GM23338 (cell line): ENCODE data around the gene HAPLN2. TPM values are rescaled to one million over a fixed set of nuclear protein-coding genes. Genes with fewer than 3 reads are reported as not detected.
A peak's percentile ranks its signal among the peaks of the same experiment; 100 is the strongest.

ENCODE experiments used
- ATAC-seq: fragments of 200-7000 bp; cut with Tn5 transposase; 3 replicates; pipeline ENCODE4 v1.9.1; 2020
- DNase-seq: peaks from one replicate; pipeline ENCODE4 v3.0.0-alpha.2; 2015; ENCODE audit warnings: low spot score
- H2AFZ ChIP-seq: fragments of 200-600 bp; sonication (generic); 2 replicates; pipeline ENCODE4 v1.8.0; 2016; ENCODE audit warnings: antibody characterized with exemption, mild to moderate bottlenecking, moderate library complexity
- H3F3A ChIP-seq: fragments of 200-600 bp; sonication (generic); replicated peaks from 2 replicates; pipeline ENCODE4 v1.8.0; 2017; ENCODE audit warnings: antibody characterized with exemption, mixed run types, low read depth
- H3K27ac ChIP-seq: fragments of 200-600 bp; sonication (generic); 2 replicates; pipeline ENCODE4 v1.6.1; 2016; ENCODE audit warnings: low read depth
- H3K27me3 ChIP-seq: fragments of 200-600 bp; sonication (generic); 2 replicates; pipeline ENCODE4 v1.8.0; 2016; ENCODE audit warnings: mild to moderate bottlenecking, mixed run types, moderate library complexity; ENCODE audit not compliant: insufficient read depth
- H3K36me3 ChIP-seq: fragments of 200-600 bp; sonication (generic); 2 replicates; pipeline ENCODE4 v1.8.0; 2016; ENCODE audit warnings: mild to moderate bottlenecking; ENCODE audit not compliant: insufficient read depth
- H3K4me1 ChIP-seq: fragments of 200-600 bp; sonication (generic); 2 replicates; pipeline ENCODE4 v1.8.0; 2016; ENCODE audit warnings: mild to moderate bottlenecking, moderate library complexity; ENCODE audit not compliant: insufficient read depth
- H3K4me2 ChIP-seq: fragments of 200-600 bp; sonication (generic); 2 replicates; pipeline ENCODE4 v1.7.1; 2017; ENCODE audit warnings: mixed run types
- H3K4me3 ChIP-seq: fragments of 200-600 bp; sonication (generic); 2 replicates; pipeline ENCODE4 v1.6.1; 2016; ENCODE audit warnings: mixed run types
- H3K79me2 ChIP-seq: fragments of 200-600 bp; sonication (generic); replicated peaks from 2 replicates; pipeline ENCODE4 v1.8.0; 2017; ENCODE audit warnings: mild to moderate bottlenecking; ENCODE audit not compliant: insufficient read depth
- H3K9me2 ChIP-seq: fragments of 200-600 bp; sonication (generic); 2 replicates; pipeline ENCODE4 v1.8.0; 2017; ENCODE audit not compliant: insufficient read depth
- H4K20me1 ChIP-seq: fragments of 200-600 bp; sonication (generic); replicated peaks from 2 replicates; pipeline ENCODE4 v1.8.0; 2017; ENCODE audit warnings: mild to moderate bottlenecking; ENCODE audit not compliant: insufficient read depth
- H3K27ac Mint-ChIP-seq: 2 replicates; pipeline ENCODE4 v1.8.0; 2020; ENCODE audit warnings: inconsistent platforms, mild to moderate bottlenecking, moderate library complexity, mixed read lengths
- H3K27me3 Mint-ChIP-seq: 3 replicates; pipeline ENCODE4 v1.8.0; 2022; ENCODE audit warnings: low read depth, mild to moderate bottlenecking, moderate library complexity, mixed read lengths, inconsistent platforms; ENCODE audit not compliant: insufficient read depth, poor library complexity
- H3K36me3 Mint-ChIP-seq: 3 replicates; pipeline ENCODE4 v1.8.0; 2021; ENCODE audit warnings: low read depth, mild to moderate bottlenecking, inconsistent platforms, moderate library complexity, mixed read lengths
- H3K4me1 Mint-ChIP-seq: 3 replicates; pipeline ENCODE4 v1.8.0; 2020; ENCODE audit warnings: mild to moderate bottlenecking, inconsistent platforms, mixed read lengths
- H3K4me3 Mint-ChIP-seq: 3 replicates; pipeline ENCODE4 v1.8.0; 2021; ENCODE audit warnings: moderate library complexity, mild to moderate bottlenecking, inconsistent platforms, mixed read lengths
- H3K9me3 Mint-ChIP-seq: 3 replicates; pipeline ENCODE4 v1.8.0; 2020; ENCODE audit warnings: moderate library complexity, mild to moderate bottlenecking, inconsistent platforms, mixed read lengths
- CTCF ChIP-seq, 2 experiments: fragments of 200-600 bp in 1 of 2; sonication (generic) in 1 of 2; conservative IDR thresholded peaks; 2 replicates each; pipeline versions ENCODE4 v1.5.1 to v1.6.1; 2016 to 2017; ENCODE audit warnings: antibody characterized with exemption in 2 of 2, low read depth in 2 of 2, mild to moderate bottlenecking in 2 of 2, moderate library complexity in 1 of 2
- EZH2 ChIP-seq: fragments of 200-600 bp; sonication (generic); IDR thresholded peaks from one replicate; pipeline ENCODE4 v1.8.0; 2017; ENCODE audit warnings: antibody characterized with exemption, mild to moderate bottlenecking, low read depth; ENCODE audit not compliant: unreplicated experiment
- EZH2phosphoT487 ChIP-seq: fragments of 200-600 bp; sonication (generic); IDR thresholded peaks from one replicate; pipeline ENCODE4 v1.8.1; 2018; ENCODE audit warnings: antibody characterized with exemption; ENCODE audit not compliant: unreplicated experiment
- JUNB ChIP-seq: IDR thresholded peaks from one replicate; pipeline ENCODE4 v1.6.1; 2016; ENCODE audit warnings: antibody characterized with exemption; ENCODE audit not compliant: unreplicated experiment
- POLR2AphosphoS5 ChIP-seq: IDR thresholded peaks from 2 replicates; pipeline ENCODE4 v1.6.1; 2016; ENCODE audit warnings: antibody characterized with exemption, low read depth
- STAT1 ChIP-seq: IDR thresholded peaks from one replicate; pipeline ENCODE4 v1.6.1; 2016; ENCODE audit warnings: antibody characterized with exemption; ENCODE audit not compliant: unreplicated experiment
- ZNF114 ChIP-seq: fragments of 250-450 bp; sonication (Bioruptor Pico); IDR thresholded peaks from 2 replicates; pipeline ENCODE4 v1.5.0; 2020; ENCODE audit warnings: mild to moderate bottlenecking, moderate library complexity
- ZNF331 ChIP-seq: fragments of 250-450 bp; sonication (Bioruptor Pico); IDR thresholded peaks from 2 replicates; pipeline ENCODE4 v1.5.0; 2020; ENCODE audit warnings: low read depth, mild to moderate bottlenecking, moderate library complexity
- ZNF462 ChIP-seq: fragments of 250-450 bp; sonication (Bioruptor Pico); IDR thresholded peaks from 2 replicates; pipeline ENCODE4 v1.5.0; 2020; ENCODE audit warnings: mild to moderate bottlenecking, moderate library complexity
- polyA plus RNA-seq: library from polyadenylated mRNA; unstranded; fragments of >200 nt; fragmentation: Nextera tagmentation; extraction: Ambion mirVana; gene quantifications from 2 replicates; pipeline ENCODE4 v1.2.1, GENCODE V29; 2016
- total RNA-seq: library from RNA; depleted of rRNA; stranded (reverse); fragments of >200 nt; shearing (Covaris generic); gene quantifications from 2 replicates; pipeline ENCODE4 v1.2.3, GENCODE V29; 2014

Gene HAPLN2
- total and polyA plus RNA-seq, 2 experiments from 2014 or later, result 0.53 TPM; not detected in 1

GRCh38 chr1:156590326-156591180 is 28.7 kb upstream of the HAPLN2 start (continued):
- no peak for TF ChIP-seq CTCF (conservative IDR thresholded peaks at IDR 0.05; ENCODE audit: low read depth in 2 of 2)

GRCh38 chr1:156591181-156591431 is 28.1 kb upstream of the HAPLN2 start:
- Histone ChIP-seq H3K4me3 (peak overlapping the region; percentile 95), H3K9me2 (no peaks in the 10 kb centered on the region), H3F3A (peaks cover 24% of the 10 kb centered on the region), H2AFZ (peak overlapping the region; percentile 83), H3K4me2 (peak overlapping the region; percentile 80), H3K36me3 (peaks cover 5% of the 10 kb centered on the region), H4K20me1 (peaks cover 12% of the 10 kb centered on the region; the same call in 1 of the 2 replicates), H3K4me1 (peaks cover 8% of the 10 kb centered on the region; the same call in 1 of the 2 replicates), H3K27me3 (no peaks in the 10 kb centered on the region), H3K79me2 (no peaks in the 10 kb centered on the region), H3K27ac (peak overlapping the region; percentile 80; the same call in 1 of the 2 replicates)
- peak overlapping the region; percentile 95 for H3K27ac Mint-ChIP-seq
- H3K9me3 Mint-ChIP-seq, result no peaks in the 10 kb centered on the region
- peak overlapping the region; percentile 82 for H3K4me3 Mint-ChIP-seq
- TF ChIP-seq ZNF462 (no peak), JUNB (no peak), EZH2 (no peak), ZNF114 (no peak), POLR2AphosphoS5 (no peak), STAT1 (no peak), EZH2phosphoT487 (no peak), ZNF331 (no peak), CTCF (conservative IDR thresholded peaks at IDR 0.05; ENCODE audit: low read depth in 2 of 2) (no peak)
- peaks cover 17% of the 10 kb centered on the region for H3K4me1 Mint-ChIP-seq
- peak; percentile 18 for ATAC-seq
- peaks cover 4% of the 10 kb centered on the region for H3K27me3 Mint-ChIP-seq
- DNase-seq, result peak; percentile 46
- H3K36me3 Mint-ChIP-seq, result peaks cover 36% of the 10 kb centered on the region
